Ascending aorta (tissue), 2 donors: Measurements from ENCODE around the gene BGN. TPM values are rescaled to one million over a fixed set of nuclear protein-coding genes. Genes with fewer than 3 reads are reported as not detected.

ENCODE experiments used
- DNase-seq, 2 donors: peaks; one replicate each; pipeline ENCODE4 v3.0.0-alpha.2; 2019; ENCODE audit warnings: low spot score in 2 of 2
- H3K27ac ChIP-seq, 2 donors: fragments of 200-600 bp; sonication (generic); one replicate each; pipeline ENCODE4 v1.5.1; 2016 to 2017; ENCODE audit warnings: mild to moderate bottlenecking in 1 of 2
- H3K27me3 ChIP-seq: fragments of 200-600 bp; sonication (generic); one replicate; pipeline ENCODE4 v1.5.1; 2017
- H3K36me3 ChIP-seq, 2 donors: fragments of 200-600 bp; sonication (generic); one replicate each; pipeline ENCODE4 v1.5.1; 2016
- H3K4me1 ChIP-seq, 2 donors: fragments of 200-600 bp; sonication (generic); one replicate each; pipeline ENCODE4 v1.5.1; 2016 to 2017; ENCODE audit warnings: mild to moderate bottlenecking in 1 of 2
- H3K4me3 ChIP-seq, 2 donors: fragments of 200-600 bp; sonication (generic); one replicate each; pipeline ENCODE4 v1.5.1; 2016 to 2017; ENCODE audit warnings: mild to moderate bottlenecking in 1 of 2
- H3K9me3 ChIP-seq, 2 donors: fragments of 200-600 bp; sonication (generic); one replicate each; pipeline ENCODE4 v1.5.1; 2016
- intact Hi-C: fragments of 100-400 bp; cut with DNase I; formaldehyde crosslinking; loops from one replicate; pipeline ENCODE4 v1.15.1; 2023
- total RNA-seq: library from RNA; depleted of rRNA; stranded (reverse); fragments of >200 nt; gene quantifications from one replicate; pipeline ENCODE4 v1.1.0, GENCODE V29; 2016
- TF ChIP-seq, protein P1 (sequence below), 3 experiments: fragments of 200-600 bp in 2 of 3; fragments of 450-650 bp in 1 of 3; sonication (generic) in 2 of 3; IDR thresholded peaks; one replicate each; pipeline ENCODE4 v1.5.1; 2016 to 2019; ENCODE audit warnings: antibody characterized with exemption in 3 of 3, mild to moderate bottlenecking in 1 of 3, moderate library complexity in 1 of 3

Gene BGN
- total RNA-seq, 1 donor from 2014 or later: 1,387 TPM

- peak overlapping the region; percentile 48 to 75 for H3K4me3 ChIP-seq
- peaks cover 14 to 22% of the 10 kb centered on the region in 2 donors for H3K4me1 ChIP-seq
- H3K27ac ChIP-seq: peak overlapping the region; percentile 76 to 87
- H3K9me3 ChIP-seq: no peaks in the 10 kb centered on the region
- H3K27me3 ChIP-seq: no peaks in the 10 kb centered on the region
- TF ChIP-seq, protein P1, sequence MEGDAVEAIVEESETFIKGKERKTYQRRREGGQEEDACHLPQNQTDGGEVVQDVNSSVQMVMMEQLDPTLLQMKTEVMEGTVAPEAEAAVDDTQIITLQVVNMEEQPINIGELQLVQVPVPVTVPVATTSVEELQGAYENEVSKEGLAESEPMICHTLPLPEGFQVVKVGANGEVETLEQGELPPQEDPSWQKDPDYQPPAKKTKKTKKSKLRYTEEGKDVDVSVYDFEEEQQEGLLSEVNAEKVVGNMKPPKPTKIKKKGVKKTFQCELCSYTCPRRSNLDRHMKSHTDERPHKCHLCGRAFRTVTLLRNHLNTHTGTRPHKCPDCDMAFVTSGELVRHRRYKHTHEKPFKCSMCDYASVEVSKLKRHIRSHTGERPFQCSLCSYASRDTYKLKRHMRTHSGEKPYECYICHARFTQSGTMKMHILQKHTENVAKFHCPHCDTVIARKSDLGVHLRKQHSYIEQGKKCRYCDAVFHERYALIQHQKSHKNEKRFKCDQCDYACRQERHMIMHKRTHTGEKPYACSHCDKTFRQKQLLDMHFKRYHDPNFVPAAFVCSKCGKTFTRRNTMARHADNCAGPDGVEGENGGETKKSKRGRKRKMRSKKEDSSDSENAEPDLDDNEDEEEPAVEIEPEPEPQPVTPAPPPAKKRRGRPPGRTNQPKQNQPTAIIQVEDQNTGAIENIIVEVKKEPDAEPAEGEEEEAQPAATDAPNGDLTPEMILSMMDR (IDR thresholded peaks at IDR 0.05): no peak
- H3K36me3 ChIP-seq: no peaks in the 10 kb centered on the region
- intact Hi-C loops: loop anchor here (1.0 kb wide), 1 partner anchor 24 kb away; no protein-coding TSS in a partner anchor
- peak in 1 of 2 donors; percentile 77 for DNase-seq
Observed at GRCh38 chrX:153495362-153495751, 577 bp downstream of the BGN start.

GRCh38 chrX:153495903-153496589 is 1.3 kb downstream of the BGN start:
- Histone ChIP-seq H3K9me3 (no peaks in the 10 kb centered on the region), H3K27ac (peak overlapping the region; percentile 76 to 87), H3K4me3 (peak overlapping the region; percentile 48 to 75), H3K36me3 (no peaks in the 10 kb centered on the region), H3K4me1 (peaks cover 14 to 20% of the 10 kb centered on the region in 2 donors), H3K27me3 (no peaks in the 10 kb centered on the region)
- DNase-seq: no peak
- intact Hi-C loops: loop anchor here (1.0 kb wide), 1 partner anchor 25 kb away; no protein-coding TSS in a partner anchor
- TF ChIP-seq, protein P1 (IDR thresholded peaks at IDR 0.05): no peak

GRCh38 chrX:153496590-153496959 is 1.8 kb downstream of the BGN start:
- Histone ChIP-seq H3K27ac (peak overlapping the region; percentile 76 to 87), H3K4me3 (peak overlapping the region; percentile 48 to 75), H3K36me3 (no peaks in the 10 kb centered on the region), H3K27me3 (no peaks in the 10 kb centered on the region), H3K4me1 (peaks cover 12 to 17% of the 10 kb centered on the region in 2 donors), H3K9me3 (no peaks in the 10 kb centered on the region)
- DNase-seq: no peak
- TF ChIP-seq, protein P1 (IDR thresholded peaks at IDR 0.05): no peak
- intact Hi-C loops: no loop called here

DNA sequence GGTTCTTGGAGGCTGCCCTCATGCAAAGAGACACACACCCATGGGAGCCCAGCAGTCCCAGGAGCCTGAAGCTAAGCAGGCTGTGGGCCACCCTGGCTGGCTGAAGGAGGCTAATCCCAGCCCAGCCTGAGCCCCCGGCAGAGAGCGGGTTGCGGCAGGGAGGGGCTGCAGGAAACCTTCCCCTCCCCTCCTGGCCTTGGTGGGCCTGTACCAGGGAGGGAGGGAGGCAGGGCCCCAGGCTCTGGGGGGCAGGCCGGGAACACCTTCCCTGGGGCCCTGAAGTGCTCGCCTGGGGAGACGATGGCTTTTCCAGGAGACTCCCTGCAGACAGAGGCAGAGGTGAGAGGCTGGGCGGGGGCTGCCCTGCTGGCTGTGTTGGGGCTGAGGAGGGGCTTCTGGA is 3.7 kb downstream of the BGN start:
- TF ChIP-seq, protein P1 (IDR thresholded peaks at IDR 0.05): no peak
- Histone ChIP-seq H3K4me1 (peaks cover 18 to 28% of the 10 kb centered on the region in 2 donors), H3K4me3 (peak overlapping the region; percentile 30 to 59), H3K27ac (peak overlapping the region; percentile 53 to 76), H3K27me3 (no peaks in the 10 kb centered on the region), H3K36me3 (no peaks in the 10 kb centered on the region), H3K9me3 (no peaks in the 10 kb centered on the region)
- intact Hi-C loops: no loop called here
- DNase-seq: no peak

DNA sequence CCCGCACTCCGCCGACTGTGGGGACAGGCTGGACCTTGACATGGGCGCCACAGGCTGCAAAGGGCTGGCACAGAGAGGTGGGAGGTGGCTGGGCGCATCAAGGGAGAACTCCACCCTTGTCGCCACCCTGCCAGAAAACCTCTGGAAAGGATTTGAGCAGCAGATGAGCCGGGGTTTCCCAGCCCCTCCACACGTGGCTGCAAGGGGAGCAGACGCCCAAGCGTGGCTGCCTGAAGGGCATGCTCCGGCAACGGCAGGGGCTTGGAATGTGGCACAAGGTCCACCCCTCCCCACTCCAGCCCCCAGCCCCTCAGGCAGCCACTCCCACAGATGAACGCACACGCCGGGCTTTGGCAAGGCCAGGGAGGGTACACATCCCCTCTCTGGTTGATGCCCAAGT is 4.6 kb downstream of the BGN start:
- H3K36me3 ChIP-seq: peaks cover 0 to 2% of the 10 kb centered on the region in 2 donors
- H3K4me3 ChIP-seq: peak overlapping the region in 1 of 2 donors; percentile 59
- H3K27me3 ChIP-seq: no peaks in the 10 kb centered on the region
- TF ChIP-seq, protein P1 (IDR thresholded peaks at IDR 0.05): no peak
- no peak for DNase-seq
- peaks cover 13 to 25% of the 10 kb centered on the region in 2 donors for H3K4me1 ChIP-seq
- H3K9me3 ChIP-seq: no peaks in the 10 kb centered on the region
- intact Hi-C loops: no loop called here
- peak overlapping the region; percentile 42 to 53 for H3K27ac ChIP-seq
